HepG2 (cell line): ENCODE measurements around the gene STN1. TPM values are rescaled to one million over a fixed set of nuclear protein-coding genes. Genes with fewer than 3 reads are reported as not detected.

ENCODE experiments used
- CC2D1A ChIP-seq: sonication (generic); formaldehyde crosslinking; IDR thresholded peaks from 2 replicates; pipeline ENCODE4 v1.8.1; 2023; ENCODE audit warnings: mild to moderate bottlenecking, missing genetic modification reagents
- ELF1 ChIP-seq: sonication (generic); formaldehyde crosslinking; IDR thresholded peaks from 2 replicates; pipeline ENCODE4 v1.4.0; 2020; ENCODE audit warnings: missing genetic modification reagents
- FOSL2 ChIP-seq: sonication (generic); formaldehyde crosslinking; IDR thresholded peaks from 2 replicates; pipeline ENCODE4 v1.4.0; 2020; ENCODE audit warnings: missing genetic modification reagents
- FOXP1 ChIP-seq, 2 experiments: fragments of 450-650 bp in 1 of 2; IDR thresholded peaks; 2 replicates each; pipeline ENCODE4 v1.6.1; 2017 to 2018; ENCODE audit warnings: antibody characterized with exemption in 1 of 2
- GFI1 ChIP-seq: sonication (generic); formaldehyde crosslinking; IDR thresholded peaks from 2 replicates; pipeline ENCODE4 v1.5.0; 2020; ENCODE audit warnings: missing genetic modification reagents, mild to moderate bottlenecking, borderline replicate concordance
- HMG20B ChIP-seq: conservative IDR thresholded peaks from 2 replicates; pipeline ENCODE4 v1.6.1; 2016; ENCODE audit warnings: missing genetic modification reagents, missing compliant biosample characterization
- HMGA1 ChIP-seq: sonication (generic); formaldehyde crosslinking; conservative IDR thresholded peaks from 2 replicates; pipeline ENCODE4 v1.4.0; 2020; ENCODE audit warnings: missing genetic modification reagents
- HNF1B ChIP-seq: sonication (generic); formaldehyde crosslinking; IDR thresholded peaks from 2 replicates; pipeline ENCODE4 v1.5.1; 2020; ENCODE audit warnings: mild to moderate bottlenecking, moderate library complexity, missing genetic modification reagents
- JDP2 ChIP-seq: sonication (generic); formaldehyde crosslinking; IDR thresholded peaks from 2 replicates; pipeline ENCODE4 v1.8.1; 2022; ENCODE audit warnings: missing genetic modification reagents, borderline replicate concordance
- MBNL3 ChIP-seq: fragments of 250-450 bp; sonication (Bioruptor Pico); conservative IDR thresholded peaks from 2 replicates; pipeline ENCODE4 v1.8.0; 2022; ENCODE audit warnings: mild to moderate bottlenecking, inconsistent platforms
- MED1 ChIP-seq: sonication (generic); formaldehyde crosslinking; IDR thresholded peaks from 2 replicates; pipeline ENCODE4 v1.4.0; 2020; ENCODE audit warnings: missing genetic modification reagents
- MZF1 ChIP-seq: sonication (generic); formaldehyde crosslinking; IDR thresholded peaks from 2 replicates; pipeline ENCODE4 v1.8.1; 2023; ENCODE audit warnings: mild to moderate bottlenecking, missing genetic modification reagents, borderline replicate concordance
- PHF21A ChIP-seq: sonication (generic); formaldehyde crosslinking; IDR thresholded peaks from 2 replicates; pipeline ENCODE4 v1.5.0; 2020; ENCODE audit warnings: mild to moderate bottlenecking, missing genetic modification reagents
- RAD21 ChIP-seq: fragments of 450-650 bp; formaldehyde crosslinking; IDR thresholded peaks from 2 replicates; pipeline ENCODE4 v1.5.0; 2020; ENCODE audit warnings: mild to moderate bottlenecking
- RFX1 ChIP-seq: fragments of 450-650 bp; IDR thresholded peaks from 2 replicates; pipeline ENCODE4 v1.6.1; 2017
- SNAPC2 ChIP-seq: sonication (generic); formaldehyde crosslinking; IDR thresholded peaks from 2 replicates; pipeline ENCODE4 v1.8.1; 2022; ENCODE audit warnings: mild to moderate bottlenecking, missing genetic modification reagents
- SOX13 ChIP-seq, 3 experiments: fragments of 450-650 bp in 1 of 3; sonication (generic) in 1 of 3; formaldehyde crosslinking in 1 of 3; IDR thresholded peaks in 2 of 3; conservative IDR thresholded peaks in 1 of 3; 2 replicates each; pipeline versions ENCODE4 v1.5.0 to v1.6.1; 2016 to 2020; ENCODE audit warnings: antibody characterized with exemption in 1 of 3, mild to moderate bottlenecking in 1 of 3, missing compliant biosample characterization in 1 of 3, missing genetic modification reagents in 1 of 3, moderate library complexity in 1 of 3
- TBP ChIP-seq: sonication (generic); formaldehyde crosslinking; IDR thresholded peaks from 2 replicates; pipeline ENCODE4 v1.5.0; 2020; ENCODE audit warnings: missing genetic modification reagents
- ZMYM3 ChIP-seq: sonication (generic); formaldehyde crosslinking; IDR thresholded peaks from 2 replicates; pipeline ENCODE4 v1.5.1; 2020; ENCODE audit warnings: mild to moderate bottlenecking, missing genetic modification reagents
- ZNF331 ChIP-seq: sonication (generic); formaldehyde crosslinking; IDR thresholded peaks from 2 replicates; pipeline ENCODE4 v1.4.0; 2020; ENCODE audit warnings: missing genetic modification reagents
- ZNF652 ChIP-seq: IDR thresholded peaks from 2 replicates; pipeline ENCODE4 v1.6.1; 2016; ENCODE audit warnings: low read depth, borderline replicate concordance
- ZNF674 ChIP-seq: sonication (generic); formaldehyde crosslinking; IDR thresholded peaks from 2 replicates; pipeline ENCODE4 v1.5.0; 2020; ENCODE audit warnings: low read depth, mild to moderate bottlenecking, missing genetic modification reagents
- ZSCAN21 ChIP-seq: sonication (generic); formaldehyde crosslinking; IDR thresholded peaks from 2 replicates; pipeline ENCODE4 v1.8.0; 2022; ENCODE audit warnings: mild to moderate bottlenecking, missing genetic modification reagents, moderate library complexity, borderline replicate concordance
- polyA plus RNA-seq, 8 experiments: library from polyadenylated mRNA; depleted of rRNA in 3 of 8; stranded (reverse) in 7 of 8; unstranded in 1 of 8; fragments of >200 nt; fragmentation: Illumina TruSeq in 4 of 8; extraction: Trizol in 4 of 8; gene quantifications; 2 replicates each; pipeline versions ENCODE4 v1.2.1 to v1.2.3, GENCODE V29; 2011 to 2016; ENCODE audit warnings: low read depth in 4 of 8, missing spikeins in 1 of 8, mixed read lengths in 1 of 8; ENCODE audit not compliant: insufficient read depth in 1 of 8
- total RNA-seq, 5 experiments: library from RNA; depleted of rRNA; stranded (reverse); fragments of >200 nt; fragmentation: Illumina TruSeq; extraction: Trizol; gene quantifications; 2 replicates each; pipeline ENCODE4 v1.2.3, GENCODE V29; 2016; ENCODE audit warnings: low read depth in 1 of 5
- TF ChIP-seq, protein P1 (sequence below): sonication (generic); formaldehyde crosslinking; IDR thresholded peaks from 2 replicates; pipeline ENCODE4 v1.5.1; 2020; ENCODE audit warnings: mild to moderate bottlenecking, missing genetic modification reagents, moderate library complexity
- TF ChIP-seq, protein P2 (sequence below): IDR thresholded peaks from 2 replicates; pipeline ENCODE4 v1.6.1; 2016

STN1 gene
- total and polyA plus RNA-seq, 2 of the 13 experiments (the other 11 are each of a cell fraction or from before 2014, with no cell fraction given), result 17.6 to 22.7 TPM

- no peak for TF ChIP-seq MZF1 (CRISPR knock-in tag)
- TF ChIP-seq ZNF674, result no peak
- peak; percentile 65; the same call in 1 of the 2 replicates for TF ChIP-seq ZMYM3 (CRISPR knock-in tag)
- no peak for TF ChIP-seq HMGA1 (CRISPR knock-in tag)
- no peak for TF ChIP-seq CC2D1A (CRISPR knock-in tag)
- TF ChIP-seq, protein P1, sequence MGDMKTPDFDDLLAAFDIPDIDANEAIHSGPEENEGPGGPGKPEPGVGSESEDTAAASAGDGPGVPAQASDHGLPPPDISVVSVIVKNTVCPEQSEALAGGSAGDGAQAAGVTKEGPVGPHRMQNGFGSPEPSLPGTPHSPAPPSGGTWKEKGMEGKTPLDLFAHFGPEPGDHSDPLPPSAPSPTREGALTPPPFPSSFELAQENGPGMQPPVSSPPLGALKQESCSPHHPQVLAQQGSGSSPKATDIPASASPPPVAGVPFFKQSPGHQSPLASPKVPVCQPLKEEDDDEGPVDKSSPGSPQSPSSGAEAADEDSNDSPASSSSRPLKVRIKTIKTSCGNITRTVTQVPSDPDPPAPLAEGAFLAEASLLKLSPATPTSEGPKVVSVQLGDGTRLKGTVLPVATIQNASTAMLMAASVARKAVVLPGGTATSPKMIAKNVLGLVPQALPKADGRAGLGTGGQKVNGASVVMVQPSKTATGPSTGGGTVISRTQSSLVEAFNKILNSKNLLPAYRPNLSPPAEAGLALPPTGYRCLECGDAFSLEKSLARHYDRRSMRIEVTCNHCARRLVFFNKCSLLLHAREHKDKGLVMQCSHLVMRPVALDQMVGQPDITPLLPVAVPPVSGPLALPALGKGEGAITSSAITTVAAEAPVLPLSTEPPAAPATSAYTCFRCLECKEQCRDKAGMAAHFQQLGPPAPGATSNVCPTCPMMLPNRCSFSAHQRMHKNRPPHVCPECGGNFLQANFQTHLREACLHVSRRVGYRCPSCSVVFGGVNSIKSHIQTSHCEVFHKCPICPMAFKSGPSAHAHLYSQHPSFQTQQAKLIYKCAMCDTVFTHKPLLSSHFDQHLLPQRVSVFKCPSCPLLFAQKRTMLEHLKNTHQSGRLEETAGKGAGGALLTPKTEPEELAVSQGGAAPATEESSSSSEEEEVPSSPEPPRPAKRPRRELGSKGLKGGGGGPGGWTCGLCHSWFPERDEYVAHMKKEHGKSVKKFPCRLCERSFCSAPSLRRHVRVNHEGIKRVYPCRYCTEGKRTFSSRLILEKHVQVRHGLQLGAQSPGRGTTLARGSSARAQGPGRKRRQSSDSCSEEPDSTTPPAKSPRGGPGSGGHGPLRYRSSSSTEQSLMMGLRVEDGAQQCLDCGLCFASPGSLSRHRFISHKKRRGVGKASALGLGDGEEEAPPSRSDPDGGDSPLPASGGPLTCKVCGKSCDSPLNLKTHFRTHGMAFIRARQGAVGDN (CRISPR knock-in tag), result peak; percentile 78
- TF ChIP-seq RFX1, result no peak
- TF ChIP-seq GFI1 (CRISPR knock-in tag), result peak; percentile 45; the same call in 1 of the 2 replicates
- TF ChIP-seq JDP2, result no peak
- peak; percentile 60 for TF ChIP-seq FOSL2 (CRISPR knock-in tag)
- peak; percentile 73 for TF ChIP-seq ELF1 (CRISPR knock-in tag)
- no peak; the same call in 1 of the 2 replicates for TF ChIP-seq SOX13 (IDR thresholded peaks at IDR 0.05)
- peak in 1 of 2 experiments; percentile 58; a peak in 1 of 4 replicates for TF ChIP-seq SOX13 (CRISPR knock-in tag; conservative IDR thresholded peaks at IDR 0.05 in 1 of 2, IDR thresholded peaks at IDR 0.05 in 1 of 2)
- TF ChIP-seq HNF1B (CRISPR knock-in tag), result peak; percentile 73
- TF ChIP-seq ZNF652 (CRISPR knock-in tag), result no peak
- TF ChIP-seq, protein P2, sequence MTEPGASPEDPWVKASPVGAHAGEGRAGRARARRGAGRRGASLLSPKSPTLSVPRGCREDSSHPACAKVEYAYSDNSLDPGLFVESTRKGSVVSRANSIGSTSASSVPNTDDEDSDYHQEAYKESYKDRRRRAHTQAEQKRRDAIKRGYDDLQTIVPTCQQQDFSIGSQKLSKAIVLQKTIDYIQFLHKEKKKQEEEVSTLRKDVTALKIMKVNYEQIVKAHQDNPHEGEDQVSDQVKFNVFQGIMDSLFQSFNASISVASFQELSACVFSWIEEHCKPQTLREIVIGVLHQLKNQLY (CRISPR knock-in tag), result peak; percentile 66; the same call in 1 of the 2 replicates
- TF ChIP-seq ZSCAN21 (CRISPR knock-in tag), result no peak
- peak; percentile 40; the same call in 1 of the 2 replicates for TF ChIP-seq RAD21 (CRISPR knock-in tag)
- TF ChIP-seq TBP (CRISPR knock-in tag), result no peak
- peak; percentile 82 for TF ChIP-seq MED1 (CRISPR knock-in tag)
- TF ChIP-seq ZNF331 (CRISPR knock-in tag), result peak; percentile 48; the same call in 1 of the 2 replicates
- no peak for TF ChIP-seq MBNL3 (CRISPR knock-in tag)
- no peak for TF ChIP-seq SNAPC2 (CRISPR knock-in tag)
- 0 out of 2 replicates have a peak, but pooled peaks have one; percentile 42 for TF ChIP-seq HMG20B (CRISPR knock-in tag)
- peak; percentile 87 for TF ChIP-seq PHF21A (CRISPR knock-in tag)
- TF ChIP-seq FOXP1 (IDR thresholded peaks at IDR 0.05), result no peak
- TF ChIP-seq FOXP1 (CRISPR knock-in tag; IDR thresholded peaks at IDR 0.05), result peak; percentile 69
Observed at GRCh38 chr10:103833731-103834365, 84.1 kb downstream of the STN1 start (continued).
